RKO (cell line): ENCODE measurements around the gene C2orf66.
A peak's percentile ranks its signal among the peaks of the same experiment; 100 is the strongest.

Experiments used
- DNase-seq: peaks from one replicate; pipeline ENCODE4 v3.0.0-alpha.2; 2016; ENCODE audit warnings: low spot score

C2orf66 gene

DNA sequence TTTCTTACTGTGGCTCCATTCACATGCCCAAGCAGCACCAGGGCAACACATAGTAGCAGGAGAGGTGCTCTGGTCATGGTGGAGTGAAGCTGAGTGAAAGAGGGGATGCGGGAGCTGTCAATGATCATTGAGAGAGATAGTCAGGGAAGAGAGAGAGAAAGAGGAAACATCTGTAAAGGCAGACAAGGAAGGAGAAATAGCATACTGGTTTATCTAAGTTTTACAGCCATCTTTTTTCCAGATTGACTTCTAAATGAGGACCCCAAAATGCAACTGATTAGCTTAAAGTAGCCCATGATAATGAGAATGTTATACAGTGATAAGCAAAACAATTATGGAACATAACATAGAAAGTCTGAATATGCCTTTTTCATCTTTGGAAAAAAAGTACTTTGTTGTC, at the start of gene C2orf66:
Gene C2orf66, minus strand, starts transcription at position 96 of the 400 bp plus-strand sequence. Its CDS starts 19 bp downstream, at position 77.
- no peak for DNase-seq

DNA sequence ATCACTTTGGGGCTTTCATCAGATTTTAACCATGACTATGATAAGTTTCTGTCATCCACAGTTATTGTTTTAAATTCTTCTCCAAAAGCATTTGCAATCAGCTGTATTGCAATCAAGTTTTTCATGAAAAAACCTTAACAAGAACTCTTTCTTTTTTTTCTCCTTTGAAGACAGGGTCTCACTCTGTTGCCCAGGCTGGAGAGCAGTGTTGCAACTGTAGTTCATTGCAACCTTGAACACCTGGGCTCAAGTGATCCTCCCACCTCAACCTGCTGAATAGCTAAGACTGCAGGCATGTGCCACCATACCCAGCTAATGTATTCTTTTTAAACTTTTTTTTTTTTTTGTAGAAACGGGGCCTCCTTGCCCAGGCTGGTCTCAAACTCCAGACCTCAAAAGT, 45.5 kb upstream of the C2orf66 start:
- DNase-seq, result no peak

DNA sequence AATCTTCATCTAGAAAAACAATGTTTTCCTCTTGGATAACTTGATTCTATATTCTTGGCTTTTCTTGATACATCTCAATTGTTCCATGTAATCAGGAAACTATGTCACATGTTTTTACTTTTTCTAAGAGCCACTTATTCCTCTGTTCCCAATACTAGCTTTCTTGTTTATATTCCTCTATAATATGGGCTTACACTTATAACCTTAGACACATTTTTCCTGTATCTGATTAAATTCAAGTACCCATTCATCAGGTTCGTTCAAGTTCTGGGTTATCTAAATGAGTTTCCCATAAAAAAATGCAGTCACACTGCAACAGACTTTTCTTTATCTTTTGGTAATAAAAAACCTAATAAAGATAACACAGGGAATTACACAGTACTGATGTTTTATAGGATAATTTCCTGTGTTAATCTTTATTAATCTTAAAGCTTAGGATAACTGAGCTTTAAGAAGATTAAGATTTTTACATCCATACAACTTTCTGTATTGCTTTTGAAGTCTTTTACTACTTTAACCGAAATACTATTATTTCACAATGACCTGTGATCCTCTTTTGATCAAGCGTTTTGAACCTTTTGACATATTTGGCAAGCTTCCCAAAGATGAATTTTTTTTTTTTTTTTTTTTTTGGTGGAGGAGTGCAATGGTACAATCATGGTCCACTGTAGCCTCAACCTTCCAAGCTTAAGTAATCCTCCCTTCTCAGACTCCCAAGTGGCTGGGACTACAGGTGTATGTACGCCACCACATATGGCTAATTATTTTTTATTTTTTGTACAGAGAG, 44.3 kb upstream of the C2orf66 start:
- no peak for DNase-seq

DNA sequence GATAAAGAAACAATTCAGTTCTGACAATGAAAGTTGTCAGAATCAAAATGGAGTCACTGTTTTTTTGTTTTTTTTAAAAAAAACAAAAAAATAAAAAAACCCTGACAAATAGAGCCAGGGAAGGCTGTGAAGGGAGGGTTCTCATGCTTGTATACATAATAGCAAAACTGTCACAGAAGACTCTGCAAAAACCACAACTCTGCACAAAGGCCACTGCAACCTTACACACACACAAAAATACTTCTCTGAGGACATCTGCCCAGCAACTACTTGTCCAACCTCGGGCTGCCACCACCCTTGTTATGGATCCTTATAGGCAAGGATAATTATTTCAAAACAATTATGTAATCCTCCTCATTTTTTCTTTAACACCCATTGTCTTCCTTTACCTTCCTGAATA, 41.9 kb upstream of the C2orf66 start:
- no peak for DNase-seq

DNA sequence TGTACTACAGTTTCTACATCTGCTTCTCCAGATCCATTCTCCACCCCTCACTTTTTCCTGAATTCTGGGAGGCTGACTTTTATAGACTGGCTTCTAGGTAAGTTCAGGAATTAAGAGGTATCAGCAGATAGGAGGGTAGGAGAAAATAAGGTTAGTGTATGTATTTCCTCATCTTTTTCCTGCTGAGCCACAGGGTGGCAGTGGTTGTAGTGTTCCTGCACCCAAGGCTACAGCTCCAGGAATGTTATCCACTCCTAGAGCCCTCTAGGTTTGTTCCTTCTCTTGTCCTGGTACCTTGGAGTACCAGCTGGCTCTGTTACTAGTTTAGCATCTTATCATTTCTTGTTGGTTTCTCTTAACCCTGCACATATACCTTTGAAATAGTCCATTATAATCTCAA, 40.7 kb upstream of the C2orf66 start:
- DNase-seq, result peak; percentile 63

DNA sequence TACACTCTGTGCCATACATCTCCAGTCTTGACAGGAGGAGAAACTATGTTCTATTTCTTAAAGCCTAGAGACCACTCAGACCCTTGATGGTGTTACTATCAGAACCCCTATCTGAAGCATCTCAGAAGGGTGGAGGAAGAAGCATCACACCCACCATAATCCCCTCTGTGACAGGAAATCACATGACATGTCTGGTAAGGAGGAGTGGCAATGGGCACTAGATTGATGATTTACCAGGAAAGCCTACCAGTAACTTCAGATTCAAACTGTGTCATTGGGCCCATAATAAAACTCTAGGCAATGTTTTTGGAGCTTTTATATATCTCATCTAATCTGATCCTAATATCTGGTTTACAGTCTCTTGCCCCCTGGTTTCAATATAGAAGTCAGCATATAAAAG, 37.1 kb upstream of the C2orf66 start:
- no peak for DNase-seq

DNA sequence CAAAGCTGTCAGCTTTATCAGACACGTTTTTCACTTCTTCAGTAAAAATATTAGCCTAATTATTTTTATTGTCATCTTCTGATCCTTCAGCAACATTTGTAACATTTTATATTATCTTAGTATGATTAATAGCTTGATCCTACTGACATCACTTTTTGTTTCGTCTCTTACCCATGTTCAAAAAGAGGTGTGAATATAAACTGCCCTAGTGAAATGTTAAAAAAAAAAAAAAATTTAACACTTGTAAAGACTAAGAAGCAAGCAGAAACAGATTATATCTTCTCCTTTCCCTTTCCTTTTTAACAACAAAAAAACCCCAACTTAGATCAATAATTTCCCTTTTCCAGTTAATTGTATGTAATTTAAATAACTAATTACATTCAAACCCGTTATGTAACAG, 36.2 kb upstream of the C2orf66 start:
- no peak for DNase-seq

DNA sequence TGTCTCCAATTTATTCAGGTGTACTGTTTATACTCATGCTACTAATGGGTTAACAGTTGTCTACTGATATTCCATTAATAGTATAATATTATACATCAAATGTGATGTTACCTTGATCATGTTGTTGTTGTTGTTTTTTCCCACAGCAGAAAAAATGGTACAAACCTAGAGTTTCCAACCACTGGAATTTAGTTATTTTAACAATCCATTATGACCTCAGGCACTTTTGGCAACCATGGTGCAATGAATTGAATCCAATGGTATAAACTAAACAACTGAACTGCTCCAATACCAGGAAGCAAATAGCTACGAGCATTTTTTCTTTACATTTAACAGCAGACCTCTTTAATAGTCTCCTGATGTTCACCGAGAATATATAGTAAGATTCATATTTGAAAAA, 31.0 kb upstream of the C2orf66 start:
- DNase-seq, result no peak

DNA sequence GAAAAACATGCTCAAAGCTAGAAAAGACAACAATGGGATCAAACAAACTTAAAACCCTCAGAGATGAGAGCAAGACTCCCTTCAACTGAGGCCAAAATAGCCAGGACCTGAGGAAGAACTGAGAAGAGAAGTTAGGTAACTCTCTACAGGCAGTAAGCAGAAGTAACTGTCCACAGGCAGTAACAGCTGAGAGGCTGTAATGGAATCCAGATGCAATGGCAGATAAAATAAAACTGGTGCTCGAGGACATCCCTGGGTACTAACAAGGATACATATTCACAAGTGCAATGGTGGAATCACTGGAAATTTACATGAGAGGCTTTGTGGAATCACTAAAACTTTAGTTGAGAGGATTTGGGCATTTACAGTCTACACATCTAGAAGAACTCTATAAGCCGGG, 30.4 kb upstream of the C2orf66 start:
- no peak for DNase-seq

DNA sequence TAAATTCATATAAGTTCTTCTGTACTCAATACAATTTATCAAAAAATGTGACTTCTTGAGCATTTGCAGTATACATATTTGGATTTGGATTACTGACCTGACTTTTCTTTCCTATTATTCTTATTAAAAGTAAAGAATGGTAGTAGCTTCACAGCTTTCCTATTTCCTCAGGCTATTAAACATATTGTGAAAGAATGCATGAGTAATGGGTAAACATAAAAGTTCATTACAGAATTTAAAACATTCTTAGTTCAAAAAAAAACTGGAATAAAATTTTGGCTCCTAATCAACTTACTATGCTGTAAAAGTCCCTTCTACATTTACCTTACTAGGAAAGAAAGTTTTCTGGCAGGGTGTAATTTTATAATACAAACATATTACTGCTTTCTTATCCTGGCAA, 27.3 kb upstream of the C2orf66 start:
- no peak for DNase-seq

DNA sequence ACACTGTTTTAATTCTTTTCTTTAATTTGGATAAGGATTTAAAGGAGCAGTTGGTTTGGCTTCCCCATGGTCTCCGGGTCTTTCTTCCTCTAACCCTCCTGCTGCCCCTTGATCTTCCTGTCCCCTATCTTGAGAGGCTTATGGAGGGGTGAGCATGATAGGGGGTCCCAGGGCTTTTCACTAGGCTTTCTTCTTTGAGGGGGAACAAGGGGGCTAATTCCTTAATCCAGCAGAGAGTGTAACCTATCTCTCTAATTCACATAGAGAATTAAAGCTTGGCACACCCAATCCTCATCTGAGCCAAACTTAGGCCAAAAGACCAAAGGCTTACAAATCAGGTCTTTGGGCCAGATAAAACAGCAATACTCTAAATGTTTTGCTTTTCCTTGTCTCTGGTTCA, 21.5 kb upstream of the C2orf66 start:
- DNase-seq, result no peak

DNA sequence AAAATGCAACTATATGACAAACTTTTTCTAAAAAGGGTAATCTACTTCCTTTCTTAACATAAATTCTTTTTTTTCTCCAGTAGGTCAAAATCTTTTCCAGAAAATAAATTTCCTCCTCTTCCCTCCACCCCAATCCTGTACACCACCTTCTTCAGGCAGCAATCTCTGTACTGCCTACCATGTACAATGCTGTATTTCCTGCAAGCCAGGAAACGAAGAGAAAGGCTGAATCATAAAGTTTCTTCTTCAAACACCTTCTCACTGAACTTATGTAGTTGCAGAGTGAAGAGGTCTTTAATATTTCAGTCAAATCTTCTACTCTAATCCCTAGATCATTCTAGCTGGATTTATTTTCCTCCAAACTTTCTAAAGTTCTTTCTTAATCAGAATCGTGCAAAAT, 18.2 kb upstream of the C2orf66 start:
- no peak for DNase-seq

DNA sequence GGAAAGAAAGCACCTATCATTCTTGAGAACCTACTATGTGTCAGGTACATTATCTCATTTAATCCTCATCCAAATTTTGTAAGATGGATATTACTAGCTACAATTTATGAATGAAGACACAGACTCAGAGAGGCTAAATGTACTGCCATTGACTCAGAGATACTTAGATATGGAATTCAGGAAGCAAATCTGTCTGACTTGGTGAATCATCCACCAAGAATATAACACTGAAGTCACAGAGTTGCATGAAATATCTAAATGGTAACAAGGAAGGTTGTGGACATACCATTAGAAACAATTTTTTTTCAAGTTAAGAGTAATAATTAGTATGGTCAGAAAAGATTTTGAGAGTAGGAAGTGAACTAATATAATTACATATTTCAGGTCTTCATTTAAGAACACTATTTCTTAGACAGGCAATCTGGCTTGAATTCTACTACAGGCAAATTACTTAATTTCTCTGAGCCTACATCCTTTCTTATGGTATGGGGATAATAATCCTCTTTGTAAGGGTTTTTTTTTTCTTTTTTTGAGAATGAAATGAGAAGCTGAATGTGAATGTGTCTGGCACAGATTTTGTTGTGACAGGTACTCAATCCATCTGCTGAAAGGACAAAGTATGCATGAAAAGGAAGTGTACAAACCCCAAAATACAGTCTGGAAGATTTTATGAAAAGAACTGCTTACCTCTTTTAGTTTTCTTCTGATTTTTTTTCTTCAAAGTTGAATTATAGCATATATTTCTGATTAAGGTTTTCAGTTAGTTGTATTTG, 14.8 kb upstream of the C2orf66 start:
- peak; percentile 83 for DNase-seq

DNA sequence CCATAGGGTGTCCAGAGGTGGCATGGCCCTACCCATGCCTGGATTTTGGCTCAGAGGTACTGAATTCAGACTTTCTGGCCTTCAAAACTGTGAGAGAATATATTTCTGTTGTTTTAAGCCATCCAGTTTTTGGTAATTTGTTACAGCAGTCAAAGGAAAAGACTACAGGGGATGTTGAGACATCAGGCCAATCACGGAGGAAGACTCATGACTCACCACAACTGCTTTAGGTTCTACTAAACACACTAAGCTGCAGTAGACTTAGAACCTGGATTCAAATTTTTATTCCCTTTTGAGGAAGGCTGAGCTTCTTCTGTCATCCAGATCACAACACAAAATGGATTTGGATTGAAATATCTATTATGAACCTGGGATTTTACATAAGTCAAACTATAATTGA, 12.0 kb upstream of the C2orf66 start:
- peak; percentile 50 for DNase-seq

DNA sequence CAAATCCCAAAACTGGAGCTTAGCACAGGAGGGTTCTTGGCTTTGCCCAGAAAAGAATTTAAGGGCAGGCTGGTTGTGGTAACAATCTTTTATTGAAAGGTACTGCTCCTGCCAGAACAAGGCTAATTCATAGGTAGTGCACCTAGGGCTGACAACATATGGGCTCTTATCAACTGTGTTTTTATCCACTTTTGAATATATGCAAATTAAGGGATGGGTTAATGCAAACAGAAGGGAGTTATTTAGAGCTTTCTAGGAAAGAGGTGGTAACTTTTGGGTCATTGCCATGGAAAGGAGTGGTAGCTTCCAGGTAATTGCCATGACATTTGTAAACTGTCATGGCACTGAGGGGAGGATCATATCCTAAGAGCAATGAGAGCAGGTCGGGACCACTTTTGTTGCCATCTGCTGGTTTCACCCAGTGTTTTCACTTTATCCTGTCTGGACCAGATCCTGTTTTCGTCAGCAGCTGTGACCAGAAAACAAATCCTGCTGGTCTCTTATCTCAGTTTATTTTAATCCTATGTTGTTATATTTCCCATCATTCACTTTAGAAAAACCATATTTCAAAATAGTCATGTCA, 981 bp downstream of the C2orf66 start:
- DNase-seq, result peak; percentile 38

DNA sequence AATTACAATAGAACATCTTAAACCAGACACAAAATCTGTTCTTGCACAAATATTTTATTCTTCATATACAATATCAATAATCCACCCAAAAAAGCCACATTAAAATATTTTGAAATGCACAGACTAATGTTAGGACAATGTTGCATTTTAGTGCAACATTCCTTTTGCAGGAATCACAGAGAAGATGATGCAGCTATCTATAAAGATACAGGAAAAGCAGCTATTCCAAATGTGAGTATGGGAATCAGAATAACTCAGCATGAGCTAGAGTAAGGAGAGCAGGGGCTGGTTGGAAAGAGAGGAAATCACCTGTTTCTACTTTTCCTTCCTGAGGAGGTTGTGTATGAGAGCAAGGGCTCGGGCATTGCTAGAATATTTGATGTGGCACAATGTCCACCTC, 4.8 kb downstream of the C2orf66 start:
- no peak for DNase-seq

DNA sequence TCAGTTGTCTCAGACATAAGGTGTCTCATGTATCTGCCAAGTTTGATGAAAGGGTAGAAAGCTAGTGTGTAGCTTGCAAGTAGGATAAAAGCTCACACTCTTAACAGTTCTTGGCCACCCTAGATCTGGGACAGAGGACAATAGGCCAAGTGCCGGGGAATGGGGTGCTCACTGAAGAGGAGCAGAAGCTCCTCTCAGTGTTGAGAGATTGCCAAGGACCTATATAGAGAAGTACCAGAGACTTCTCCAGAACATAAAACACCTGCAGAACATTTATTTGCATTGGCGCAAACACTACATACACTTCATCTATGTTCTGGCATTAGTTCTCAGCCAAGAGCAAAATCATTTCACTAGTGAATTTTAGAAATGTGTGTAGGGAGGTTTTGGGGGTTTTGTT, 6.8 kb downstream of the C2orf66 start:
- DNase-seq, result no peak

DNA sequence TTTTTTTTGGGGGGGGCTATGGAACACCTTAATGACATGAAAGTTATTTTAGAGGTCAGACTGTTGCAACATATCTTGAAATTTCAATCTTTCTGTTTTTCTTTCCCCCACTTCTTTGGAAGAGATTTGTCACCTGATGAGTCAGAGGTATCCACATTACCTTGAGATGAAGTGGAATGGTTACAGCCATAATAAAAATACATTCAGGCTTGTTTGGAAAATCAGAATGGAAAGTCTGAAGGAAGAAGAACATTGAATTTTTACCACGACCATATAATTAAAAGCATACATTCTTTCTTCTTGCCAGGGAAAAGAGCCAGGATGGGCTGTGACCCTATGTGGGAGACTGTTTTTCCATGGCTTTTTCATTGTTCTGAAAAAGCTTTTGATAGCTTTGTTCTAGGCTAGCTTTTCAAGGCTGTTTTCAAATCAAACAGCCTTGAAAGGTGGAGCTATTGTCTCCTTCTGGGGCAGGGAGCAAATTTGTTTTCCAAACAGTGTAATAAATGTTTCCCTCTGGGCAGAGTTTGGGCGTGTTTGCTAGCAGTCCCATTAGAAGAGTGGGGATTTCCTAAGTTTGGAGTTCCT, 7.4 kb downstream of the C2orf66 start:
- DNase-seq, result peak; percentile 35

DNA sequence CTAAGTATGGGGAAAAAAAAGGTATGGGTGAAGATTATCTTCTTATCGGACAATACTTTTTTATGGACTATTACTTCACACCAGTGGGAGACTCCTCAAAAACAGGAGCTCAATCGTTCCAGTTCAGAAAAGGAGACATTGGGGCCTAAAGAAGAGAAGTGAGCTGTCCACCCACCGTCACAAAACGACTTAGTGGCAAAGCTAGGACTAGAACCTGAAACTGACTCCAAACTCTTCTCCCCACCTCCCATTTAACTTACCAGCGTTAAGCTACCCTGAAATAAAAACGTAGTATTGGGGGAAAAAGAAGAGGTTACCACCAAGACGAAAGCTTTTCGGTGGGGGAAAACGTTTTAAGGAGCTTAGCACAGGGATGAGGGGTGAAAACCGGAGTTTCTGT, 10.2 kb downstream of the C2orf66 start:
- DNase-seq, result peak; percentile 56

DNA sequence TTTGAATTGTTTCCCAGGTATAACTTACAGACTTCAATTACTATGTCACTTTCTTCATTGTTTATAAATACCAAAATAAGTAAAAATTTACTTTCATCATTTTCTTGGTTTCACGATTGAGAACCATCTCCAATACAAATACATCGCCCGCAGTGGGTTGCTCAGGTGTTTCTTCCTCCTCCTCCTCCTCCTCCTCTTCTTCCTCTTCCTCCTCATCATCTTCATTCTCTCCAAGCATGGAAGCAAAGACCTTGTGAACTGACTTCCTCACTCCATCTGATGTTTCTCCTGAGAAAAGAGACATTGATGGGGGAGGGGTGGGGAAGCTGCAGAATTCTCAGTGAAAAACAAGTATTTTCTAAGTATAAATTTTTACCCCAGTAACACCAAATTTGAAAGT, 16.3 kb downstream of the C2orf66 start:
- DNase-seq, result no peak

DNA sequence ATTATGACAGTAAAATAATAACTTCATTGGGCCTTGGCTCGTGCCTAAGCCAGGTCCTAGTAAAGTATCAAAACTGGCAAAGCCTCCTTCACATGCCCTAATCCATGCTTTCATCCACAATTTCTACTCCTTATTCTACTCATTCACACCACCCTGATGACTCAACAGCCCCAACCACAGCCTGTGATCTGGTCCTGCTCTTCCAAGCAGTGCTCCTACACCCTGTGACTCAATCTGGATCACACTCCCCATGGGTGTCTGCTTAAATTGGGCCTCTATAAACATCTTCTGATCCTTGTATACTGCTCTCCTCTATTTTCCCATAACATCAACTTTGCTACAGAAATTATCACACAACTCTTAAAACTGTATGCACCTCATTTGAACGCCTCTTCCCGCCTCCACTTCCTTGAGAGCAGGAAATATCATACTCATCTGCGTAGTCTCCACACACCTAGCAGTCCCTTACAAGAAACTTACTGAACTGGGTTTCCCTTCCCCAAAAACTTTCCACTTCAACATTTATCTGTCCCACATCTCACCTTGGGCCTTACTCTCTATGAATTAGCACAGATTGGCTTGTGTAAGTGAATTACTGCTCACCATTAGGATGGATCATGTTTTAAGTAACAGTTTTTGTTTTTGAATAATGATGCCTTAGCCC, 25.6 kb downstream of the C2orf66 start:
- peak; percentile 54 for DNase-seq

DNA sequence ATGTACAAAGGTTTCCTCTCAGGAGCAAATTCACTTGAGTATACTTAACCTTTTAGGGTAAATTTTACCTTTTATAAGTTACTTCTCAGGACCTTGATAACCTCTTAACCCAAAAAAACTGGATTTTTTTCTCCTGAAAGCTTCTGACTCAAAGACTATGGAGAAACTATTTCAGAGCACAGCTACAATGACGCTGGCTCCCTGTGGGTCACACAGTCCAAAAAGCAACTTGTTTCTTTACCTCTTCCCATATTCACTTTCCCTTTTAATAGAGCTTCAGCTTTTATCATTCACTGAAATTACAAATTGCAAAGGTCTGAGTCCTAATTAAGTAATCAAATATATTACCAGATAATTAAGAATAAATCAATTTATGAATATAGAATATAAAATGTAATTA, 42.1 kb downstream of the C2orf66 start:
- no peak for DNase-seq
